Stimulated activated CD4-positive, alpha-beta T cell treated with anti-CD3 and anti-CD28 coated beads, Interleukin-1b, Interleukin-23, amount 100 ng/mL, for 48 hours (primary cell): Measurements from ENCODE around the gene ZNF276.

Source experiments
- DNase-seq: peaks from one replicate; pipeline ENCODE4 v3.0.0-alpha.2; 2020

The ZNF276 gene

DNA sequence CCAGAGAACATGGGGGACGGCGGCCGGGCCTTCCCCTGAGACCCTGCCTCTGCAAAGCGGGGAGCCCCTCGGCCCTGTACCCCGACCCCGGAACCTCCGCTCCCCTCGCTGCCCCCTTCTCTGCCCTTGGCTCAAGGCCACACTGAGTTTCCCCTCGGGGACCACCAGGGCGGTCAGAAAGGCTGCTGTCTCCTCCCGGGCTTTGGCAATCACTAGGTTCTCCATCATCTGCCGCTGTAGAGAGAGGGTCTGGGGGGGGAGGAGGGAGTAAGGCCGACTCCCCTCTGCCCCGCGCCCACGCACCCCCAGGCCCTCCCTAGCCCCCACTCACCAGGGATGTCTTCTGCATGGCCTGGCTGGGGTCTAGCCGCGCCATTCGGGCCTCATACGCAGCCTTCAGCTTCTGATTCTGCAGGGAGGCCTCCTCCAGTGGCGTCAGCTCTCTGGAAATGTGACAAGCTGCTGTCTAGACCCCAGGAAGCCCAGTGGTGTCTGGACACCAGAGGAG, 9.0 kb upstream of the ZNF276 start:
- DNase-seq: no peak

DNA sequence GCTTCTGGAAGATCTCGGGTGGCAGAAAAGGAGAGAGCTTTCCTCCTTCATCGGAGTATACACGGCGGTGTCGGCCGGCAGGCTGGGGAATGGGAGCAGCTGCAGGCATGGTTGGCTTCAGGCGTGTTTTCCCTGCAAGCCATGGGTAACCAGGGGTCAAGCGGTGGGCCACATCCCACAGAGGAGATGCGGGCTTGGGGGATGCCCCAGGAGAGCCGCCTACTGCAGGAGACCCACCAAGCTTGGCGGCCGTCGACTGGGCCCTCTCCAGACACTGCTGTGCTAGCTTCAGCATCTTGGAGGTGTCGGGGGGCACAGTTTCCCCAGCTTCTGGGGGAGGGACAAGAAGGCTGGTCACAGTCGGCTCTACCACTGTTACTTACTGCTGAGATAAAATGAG, 4.8 kb upstream of the ZNF276 start:
- no peak for DNase-seq

DNA sequence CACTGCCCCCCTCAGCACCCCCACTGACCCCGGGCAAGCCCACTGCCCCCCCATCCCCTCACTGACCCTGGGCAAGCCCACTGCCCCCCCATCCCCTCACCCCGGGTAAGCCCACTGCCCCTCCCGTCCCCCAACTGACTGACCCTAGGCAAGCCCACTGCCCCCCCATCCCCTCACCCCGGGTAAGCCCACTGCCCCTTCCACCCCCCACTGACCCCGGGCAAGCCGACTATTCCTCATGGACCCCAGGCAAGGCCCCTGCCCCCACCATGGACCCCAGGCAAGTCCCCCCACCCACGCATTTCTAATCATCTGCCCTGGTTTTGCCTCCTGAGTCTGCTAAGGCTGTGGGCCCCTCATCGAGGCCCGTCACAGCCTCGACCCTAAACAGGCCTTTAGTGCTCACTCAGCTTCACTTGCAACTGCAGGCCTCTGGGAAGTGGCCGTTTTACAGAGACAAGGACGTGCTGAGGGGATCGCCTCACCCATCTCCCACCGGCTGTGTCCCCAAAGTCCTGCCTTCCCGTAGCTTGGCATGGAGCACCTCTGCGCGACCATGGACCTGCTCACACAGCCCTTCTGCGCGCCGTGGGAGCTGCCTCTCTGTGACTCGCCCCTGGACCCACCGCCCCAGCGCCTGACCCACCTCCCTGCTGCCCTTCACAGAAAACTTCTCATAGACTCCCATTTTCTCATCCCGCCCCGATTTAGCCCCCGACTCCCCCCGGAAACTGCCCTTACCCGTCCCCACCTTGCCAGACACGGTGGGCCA, 4.2 kb upstream of the ZNF276 start:
- no peak for DNase-seq

DNA sequence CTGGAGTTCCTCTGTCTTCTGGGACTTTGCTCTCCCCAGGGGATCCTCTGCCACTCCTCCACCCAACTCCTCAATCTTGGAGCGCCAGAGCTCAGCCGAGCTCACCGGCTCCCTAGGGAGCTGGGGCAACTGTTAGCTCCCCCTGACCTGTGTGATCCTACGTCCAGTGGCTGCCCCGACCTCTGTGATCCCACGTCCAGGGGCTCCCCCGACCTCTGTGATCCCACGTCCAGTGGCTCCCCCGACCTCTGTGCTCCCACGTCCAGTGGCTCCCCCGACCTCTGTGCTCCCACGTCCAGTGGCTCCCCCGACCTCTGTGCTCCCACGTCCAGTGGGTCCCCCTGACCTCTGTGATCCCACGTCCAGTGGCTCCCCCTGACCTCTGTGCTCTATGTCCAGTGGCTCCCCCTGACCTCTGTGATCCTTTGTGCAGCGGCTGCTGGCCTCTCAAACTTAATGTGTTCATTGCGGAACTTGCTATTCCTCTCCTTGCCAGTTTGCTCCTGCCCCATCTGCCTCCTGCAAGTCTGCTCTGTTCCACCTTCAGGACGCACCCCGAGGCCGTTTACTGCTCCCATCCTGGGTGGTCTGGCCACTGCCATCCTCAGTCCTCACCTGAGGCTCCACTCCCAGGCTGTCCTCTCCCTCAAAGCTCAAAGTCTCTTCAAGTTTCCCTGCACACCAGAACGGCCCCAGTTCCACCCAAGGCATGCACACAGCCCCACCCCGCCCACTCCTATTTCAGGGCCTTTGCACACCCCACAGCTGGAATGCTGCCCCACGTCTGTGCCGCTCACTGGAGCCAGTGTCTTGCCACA, 3.4 kb upstream of the ZNF276 start:
- no peak for DNase-seq

DNA sequence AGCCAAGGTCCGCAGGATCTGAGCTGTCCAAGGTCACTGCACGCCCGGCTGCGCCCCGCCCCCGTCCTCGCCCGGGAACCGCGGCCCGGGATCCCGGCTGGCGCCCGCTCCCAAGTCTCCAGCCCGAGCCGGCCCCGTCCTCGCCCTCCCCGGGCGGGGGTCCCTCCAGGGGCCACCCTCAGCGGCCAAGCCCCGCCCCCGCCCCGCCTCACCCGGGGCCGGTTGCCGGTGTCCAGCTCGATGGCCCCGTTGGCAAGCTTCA, 855 bp upstream of the ZNF276 start:
- no peak for DNase-seq

DNA sequence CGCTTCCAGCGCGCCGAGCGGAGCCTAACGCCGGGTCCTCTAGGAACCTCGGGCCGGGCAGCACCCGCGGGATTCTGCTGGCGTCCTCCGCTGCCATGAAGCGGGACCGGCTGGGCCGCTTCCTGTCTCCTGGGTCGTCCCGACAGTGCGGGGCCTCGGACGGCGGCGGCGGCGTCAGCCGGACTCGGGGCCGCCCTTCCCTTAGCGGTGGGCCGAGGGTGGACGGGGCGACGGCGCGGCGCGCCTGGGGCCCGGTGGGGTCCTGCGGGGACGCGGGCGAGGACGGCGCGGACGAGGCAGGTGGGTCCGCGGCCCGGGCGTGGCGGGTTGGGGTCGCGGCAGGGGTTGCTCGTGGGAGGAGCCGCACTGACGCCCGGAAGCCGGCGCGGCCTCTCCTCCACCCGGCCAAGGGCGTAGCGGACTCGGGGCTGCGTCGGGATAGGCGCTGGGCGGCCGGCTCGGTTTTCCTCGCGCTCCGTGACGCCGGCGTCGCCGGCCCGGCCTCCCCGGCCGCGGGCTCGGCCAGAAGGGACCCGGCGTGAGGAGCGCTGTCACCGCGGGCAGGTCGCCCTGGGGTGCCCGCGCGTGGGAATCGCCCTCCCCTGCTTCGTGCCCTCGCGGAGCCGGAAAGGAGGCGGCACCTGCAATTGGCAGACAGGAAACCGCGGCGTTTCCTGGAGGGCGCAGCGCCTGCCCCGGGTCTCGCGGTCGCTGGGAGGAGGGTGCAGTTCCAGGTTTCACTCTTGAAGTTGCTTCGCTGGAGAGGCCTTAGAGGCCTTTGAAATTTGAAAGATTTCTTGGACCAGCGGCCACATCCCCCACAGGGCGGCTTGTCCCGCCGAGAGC, 432 bp downstream of the ZNF276 start:
- DNase-seq: peak; percentile 79

DNA sequence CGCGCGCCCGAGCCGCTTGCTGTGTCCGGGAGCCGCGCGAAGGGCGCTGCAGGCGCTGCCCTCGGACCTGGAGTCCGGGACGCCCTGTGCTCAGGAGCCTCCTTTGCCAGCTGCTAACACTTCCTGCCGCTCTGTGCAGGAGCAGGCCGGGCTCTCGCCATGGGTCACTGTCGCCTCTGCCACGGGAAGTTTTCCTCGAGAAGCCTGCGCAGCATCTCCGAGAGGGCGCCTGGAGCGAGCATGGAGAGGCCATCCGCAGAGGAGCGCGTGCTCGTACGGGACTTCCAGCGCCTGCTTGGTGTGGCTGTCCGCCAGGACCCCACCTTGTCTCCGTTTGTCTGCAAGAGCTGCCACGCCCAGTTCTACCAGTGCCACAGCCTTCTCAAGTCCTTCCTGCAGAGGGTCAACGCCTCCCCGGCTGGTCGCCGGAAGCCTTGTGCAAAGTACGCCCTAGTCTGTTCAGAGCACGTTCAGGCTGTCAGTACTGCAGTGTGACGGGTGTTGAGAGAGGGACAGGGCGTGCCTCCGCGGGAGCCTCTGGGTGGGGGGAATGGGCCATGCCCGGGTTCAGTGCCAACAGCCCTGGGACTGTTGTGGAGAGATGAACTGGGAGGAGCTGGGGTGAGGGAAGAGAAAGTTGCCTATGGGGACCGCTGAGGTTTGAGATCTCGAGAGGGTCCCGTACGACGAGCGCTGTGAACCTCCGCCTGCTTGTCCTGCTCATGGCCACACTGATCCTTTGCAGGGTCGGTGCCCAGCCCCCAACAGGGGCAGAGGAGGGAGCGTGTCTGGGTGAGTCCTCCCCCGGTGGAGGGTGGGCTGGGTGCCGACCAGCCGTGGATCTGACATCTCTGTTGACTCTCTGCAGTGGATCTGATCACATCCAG, 1.3 kb downstream of the ZNF276 start:
- peak; percentile 76 for DNase-seq

DNA sequence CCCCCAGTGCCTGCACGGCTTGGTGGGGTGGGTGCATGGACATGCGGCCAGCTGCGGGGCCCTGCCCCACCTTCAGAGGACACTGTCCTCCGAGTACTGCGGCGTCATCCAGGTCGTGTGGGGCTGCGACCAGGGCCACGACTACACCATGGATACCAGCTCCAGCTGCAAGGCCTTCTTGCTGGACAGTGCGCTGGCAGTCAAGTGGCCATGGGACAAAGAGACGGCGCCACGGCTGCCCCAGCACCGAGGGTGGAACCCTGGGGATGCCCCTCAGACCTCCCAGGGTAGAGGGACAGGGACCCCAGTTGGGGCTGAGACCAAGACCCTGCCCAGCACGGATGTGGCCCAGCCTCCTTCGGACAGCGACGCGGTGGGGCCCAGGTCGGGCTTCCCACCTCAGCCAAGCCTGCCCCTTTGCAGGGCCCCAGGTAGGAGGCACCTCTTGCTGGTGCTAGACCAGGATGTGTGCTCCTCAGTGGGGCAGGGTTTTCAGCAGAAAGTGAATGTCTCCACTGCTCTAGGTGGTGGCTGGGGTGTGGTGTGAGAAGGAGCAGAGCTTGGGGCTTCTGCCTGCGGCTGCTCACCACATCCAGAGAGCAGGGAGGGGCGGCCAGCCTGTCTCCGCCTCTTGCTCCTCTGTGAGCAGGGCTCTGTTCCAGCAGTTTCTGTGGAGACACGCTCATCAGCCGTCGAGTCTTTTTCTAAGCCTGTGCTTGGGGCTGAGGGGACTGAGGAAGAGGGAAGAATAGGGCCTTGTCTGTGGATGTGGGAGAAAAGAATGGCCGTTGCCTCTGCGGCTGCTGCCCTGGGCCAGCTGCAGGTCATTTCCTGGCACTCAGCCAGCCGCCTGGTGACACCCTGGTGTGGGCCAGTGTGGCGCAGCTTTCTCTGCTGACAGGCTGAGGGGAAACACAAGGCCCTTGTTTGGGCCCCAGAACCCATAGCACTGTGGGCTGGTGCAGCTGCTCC, 2.2 kb downstream of the ZNF276 start:
- peak; percentile 73 for DNase-seq

DNA sequence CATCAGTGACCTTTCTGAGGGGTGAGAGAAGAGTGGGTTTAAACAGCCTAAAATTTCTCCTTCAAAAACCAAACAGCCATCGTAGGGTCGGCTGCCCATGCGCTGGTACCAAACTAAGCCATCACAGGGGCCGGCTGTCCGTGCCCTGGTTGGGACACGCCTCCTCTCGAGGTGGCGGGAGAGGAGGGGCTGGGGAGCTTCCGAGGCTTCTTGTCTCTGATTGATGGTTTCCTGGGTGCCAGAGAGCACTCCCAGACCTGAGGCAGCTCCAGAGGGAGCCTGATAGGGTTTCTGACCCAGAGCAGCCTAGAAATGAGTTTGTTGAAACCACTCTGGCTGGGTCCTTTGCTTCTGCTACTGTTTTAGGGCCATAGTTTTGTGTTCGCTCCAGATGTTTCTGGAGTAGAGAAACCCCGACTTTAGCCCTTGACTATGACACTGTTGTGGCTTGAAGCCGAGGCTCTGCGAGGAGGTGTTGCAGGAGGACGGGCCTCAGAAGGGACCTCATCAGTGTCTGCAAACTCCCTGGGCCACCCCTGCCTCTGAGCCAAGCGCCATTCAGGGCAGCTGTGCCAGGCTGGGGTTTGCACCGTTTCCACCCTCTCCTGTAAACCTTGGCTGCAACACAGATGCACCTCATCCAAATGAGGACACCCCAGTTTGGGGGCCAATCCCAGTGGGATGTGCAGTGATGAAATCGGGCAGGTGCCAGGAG, 6.2 kb downstream of the ZNF276 start:
- DNase-seq: no peak

DNA sequence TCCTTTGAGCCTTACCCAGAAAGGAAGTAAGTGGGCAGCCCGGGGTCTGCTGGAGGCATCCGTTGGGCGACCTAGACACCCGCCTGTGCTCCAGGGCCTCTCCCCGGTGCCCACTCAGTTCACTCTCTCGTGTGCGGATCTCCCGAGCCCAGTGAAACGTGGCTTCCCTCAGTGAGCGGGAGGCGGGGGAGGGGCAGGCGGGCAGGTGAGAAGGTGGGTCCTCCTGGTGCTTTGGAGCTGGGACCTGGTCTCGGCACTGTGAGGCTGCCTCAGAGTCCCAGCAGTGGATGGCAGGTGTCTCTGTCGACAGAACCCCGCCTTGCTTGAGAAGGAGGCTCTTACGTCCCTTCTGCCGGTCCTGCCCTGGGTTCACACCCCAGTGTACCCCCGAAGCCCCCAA, 8.0 kb downstream of the ZNF276 start:
- no peak for DNase-seq

DNA sequence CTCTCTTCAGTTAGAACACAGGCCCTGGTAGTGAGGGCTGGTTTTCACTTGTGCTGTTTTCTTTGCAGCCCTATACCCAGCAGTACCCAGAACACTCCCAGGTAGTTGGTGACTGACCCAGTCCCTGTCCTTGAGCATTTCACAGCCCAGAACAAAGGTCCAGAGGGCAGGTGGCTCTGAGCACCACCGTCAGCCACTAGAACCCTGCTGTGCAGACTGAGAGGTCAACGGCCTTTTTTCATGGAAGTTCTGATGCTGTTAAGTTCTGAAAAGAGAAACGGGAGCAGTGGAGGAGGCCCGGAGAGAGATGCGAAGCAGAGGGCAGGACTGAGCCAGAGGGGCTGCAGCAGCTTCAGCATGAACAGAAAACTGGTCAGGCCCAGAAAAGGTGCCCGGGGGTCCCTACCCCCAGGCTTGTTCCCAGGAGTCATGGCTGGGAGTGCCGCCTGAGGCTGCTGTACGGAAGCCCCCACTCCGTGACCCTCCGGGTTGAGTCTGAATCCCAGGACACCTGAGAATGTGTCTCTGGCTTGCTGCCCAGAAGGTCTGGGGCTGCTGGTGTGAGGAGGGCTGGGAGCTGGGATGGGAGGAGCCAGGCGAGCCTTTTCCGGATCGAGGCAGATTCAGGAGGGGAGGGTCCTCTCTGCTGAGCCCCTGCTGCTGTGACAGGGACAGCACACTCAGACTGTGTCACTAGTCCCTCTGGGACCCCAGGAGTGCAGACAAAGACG, 8.7 kb downstream of the ZNF276 start:
- no peak for DNase-seq

DNA sequence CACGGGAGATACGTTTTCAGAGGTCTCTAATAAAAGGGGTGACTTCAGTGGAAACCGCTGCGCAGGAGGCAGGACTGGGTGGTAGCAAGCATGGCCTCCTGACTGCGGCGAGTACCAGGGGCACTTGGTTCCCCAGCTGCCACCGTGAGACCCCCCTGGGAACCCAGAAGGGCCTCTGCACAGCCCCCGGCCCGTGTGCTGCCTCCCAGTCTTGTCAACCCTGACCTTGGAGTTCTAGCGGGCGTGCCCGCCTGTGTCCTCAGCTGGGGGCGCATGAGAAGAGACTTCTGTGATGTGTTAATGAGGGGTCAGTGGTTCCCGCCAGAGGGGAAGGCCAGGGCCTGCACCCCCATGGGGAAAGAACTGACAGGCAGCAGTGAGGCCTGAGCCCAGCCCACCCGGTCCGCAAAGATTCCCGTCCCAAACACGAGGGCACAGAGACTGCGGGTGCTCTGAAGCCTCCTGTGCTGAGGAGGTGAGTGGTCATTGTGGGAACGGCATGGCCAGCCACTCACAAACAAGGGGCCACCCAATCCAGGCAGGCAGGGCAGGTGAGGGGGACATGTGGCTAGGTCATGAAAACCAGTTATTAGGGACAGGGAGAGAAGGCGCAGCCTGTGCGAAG, 9.4 kb downstream of the ZNF276 start:
- DNase-seq: no peak

DNA sequence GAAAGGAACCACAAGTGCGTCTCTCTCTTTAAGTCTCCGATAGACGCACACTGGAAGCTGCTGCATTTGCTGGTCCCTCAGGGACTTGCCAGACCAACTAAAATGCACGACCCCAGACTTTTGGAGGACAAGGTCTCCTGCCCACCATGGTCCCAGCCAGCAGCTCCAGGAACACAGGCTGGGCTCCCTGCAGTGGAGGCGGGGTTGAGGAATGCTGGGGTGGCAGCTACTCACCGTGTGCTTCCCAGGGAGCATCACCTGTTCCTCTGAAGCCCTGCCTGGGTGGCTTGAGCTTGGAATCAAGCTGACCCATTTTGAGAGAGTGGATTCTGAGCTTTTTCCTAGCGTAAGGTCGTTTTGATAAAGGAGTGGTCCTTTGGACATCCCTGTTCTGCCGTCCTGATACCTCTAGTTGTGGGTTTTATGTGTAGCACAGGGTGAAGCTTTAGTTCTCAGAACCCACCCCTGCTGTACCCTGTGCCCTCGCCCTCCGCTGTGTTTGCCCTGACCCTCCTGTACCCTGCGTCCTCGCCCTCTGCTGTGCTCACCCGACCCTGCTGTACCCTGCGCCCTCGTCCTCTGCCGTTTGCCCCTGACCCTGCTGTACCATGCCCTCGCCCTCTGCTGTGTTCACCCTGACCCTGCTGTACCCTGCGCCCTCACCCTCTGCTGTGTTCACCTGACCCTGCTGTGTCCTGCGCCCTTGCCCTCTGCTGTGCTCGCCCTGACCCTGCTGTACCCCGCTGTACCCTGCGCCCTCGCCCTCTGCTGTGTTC, 11.0 kb downstream of the ZNF276 start:
- DNase-seq: no peak

DNA sequence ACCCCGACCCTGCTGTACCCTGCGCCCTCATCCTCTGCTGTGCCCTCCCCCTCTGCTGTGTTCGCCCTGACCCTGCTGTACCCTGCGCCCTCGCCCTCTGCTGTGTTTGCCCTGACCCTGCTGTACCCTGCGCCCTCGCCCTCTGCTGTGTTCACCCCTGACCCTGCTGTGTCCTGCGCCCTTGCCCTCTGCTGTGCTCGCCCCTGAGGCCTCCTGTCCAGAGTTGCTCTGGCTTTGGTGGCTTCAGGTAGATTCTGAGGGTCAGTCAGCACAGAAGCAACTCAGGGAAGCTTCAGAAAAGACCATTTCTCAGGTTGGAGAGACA, 11.5 kb downstream of the ZNF276 start:
- no peak for DNase-seq

DNA sequence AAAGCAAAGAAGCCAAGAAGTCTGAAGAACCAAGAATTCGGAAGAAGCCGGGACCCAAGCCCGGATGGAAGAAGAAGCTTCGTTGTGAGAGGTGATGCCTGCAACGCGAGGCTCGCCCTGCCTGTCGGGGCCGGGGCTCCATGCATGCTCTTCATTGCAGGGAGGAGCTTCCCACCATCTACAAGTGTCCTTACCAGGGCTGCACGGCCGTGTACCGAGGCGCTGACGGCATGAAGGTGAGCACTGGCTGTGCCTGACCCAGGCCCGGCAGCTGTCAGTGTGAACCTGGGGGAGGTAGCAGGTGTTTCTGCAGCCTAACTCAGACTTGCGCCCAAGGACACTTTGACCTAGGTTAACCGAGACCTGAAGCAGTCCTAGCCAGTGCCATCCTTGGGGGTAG, 12.0 kb downstream of the ZNF276 start:
- DNase-seq: no peak

DNA sequence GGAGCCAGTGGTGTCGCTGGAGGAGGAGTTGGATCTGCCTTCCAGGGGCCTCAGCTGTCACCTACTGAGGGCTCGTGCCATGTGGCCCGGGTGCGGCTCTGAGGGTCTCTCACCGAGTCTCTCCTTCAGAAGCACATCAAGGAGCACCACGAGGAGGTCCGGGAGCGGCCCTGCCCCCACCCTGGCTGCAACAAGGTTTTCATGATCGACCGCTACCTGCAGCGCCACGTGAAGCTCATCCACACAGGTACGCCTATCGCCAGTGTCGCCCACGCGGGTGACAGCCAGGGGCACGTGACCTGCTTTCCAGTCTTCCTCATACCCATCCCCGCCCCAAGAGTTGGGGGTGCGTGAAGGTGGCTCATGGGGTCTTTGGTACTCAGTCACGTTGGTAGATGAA, 12.5 kb downstream of the ZNF276 start:
- no peak for DNase-seq

DNA sequence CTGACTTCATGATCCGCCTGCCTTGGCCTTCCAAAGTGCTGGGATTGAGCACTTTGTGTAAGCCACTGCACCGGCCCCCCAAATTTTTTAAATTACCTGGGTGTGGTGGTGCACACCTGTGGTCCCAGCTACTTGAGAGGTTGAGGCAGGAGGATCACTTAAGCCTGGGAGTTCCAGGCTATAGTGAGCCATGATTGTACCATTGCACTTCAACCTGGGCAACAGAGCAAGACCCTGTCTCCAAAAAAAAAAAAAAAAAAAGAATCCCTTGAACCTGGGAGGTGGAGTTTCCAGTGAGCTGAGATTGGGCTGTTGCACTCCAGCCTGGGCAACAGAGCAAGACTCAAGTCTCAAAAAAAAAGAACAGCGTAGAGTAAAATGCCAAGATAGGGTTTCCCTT, 15.2 kb downstream of the ZNF276 start:
- no peak for DNase-seq

DNA sequence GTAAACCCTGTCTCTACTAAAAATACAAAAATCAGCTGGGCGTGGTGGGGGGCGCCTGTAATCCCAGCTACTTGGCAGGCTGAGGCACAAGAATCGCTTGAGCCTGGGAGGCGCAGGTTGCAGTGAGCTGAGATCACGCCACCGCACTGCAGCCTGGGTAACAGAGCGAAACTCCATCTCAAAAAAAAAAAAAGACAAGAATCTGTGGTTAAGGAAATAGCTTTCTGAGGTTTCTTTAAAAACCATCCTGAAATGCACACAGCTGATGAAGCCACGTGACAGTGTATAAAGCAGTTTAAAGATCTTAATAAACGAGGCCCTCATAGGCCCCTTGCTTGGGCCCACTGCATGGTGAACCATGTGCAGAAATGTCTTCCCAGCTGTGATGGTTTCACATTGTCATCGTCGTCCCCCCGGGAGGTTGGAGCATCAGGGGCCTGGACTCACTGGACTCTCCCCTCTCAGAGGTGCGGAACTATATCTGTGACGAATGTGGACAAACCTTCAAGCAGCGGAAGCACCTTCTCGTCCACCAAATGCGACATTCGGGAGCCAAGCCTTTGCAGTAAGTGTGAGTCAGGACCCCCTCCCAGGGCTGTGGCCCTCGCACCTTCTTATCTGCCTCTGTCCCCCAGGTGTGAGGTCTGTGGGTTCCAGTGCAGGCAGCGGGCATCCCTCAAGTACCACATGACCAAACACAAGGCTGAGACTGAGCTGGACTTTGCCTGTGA, 16.2 kb downstream of the ZNF276 start:
- DNase-seq: peak; percentile 35
